OCI-LY3 (cell line): ENCODE results near the gene LAMTOR2.

ENCODE experiments used
- H2AFZ ChIP-seq: fragments of 200-600, 300-600 bp; shearing (Covaris generic); 2 replicates; pipeline ENCODE4 v1.6.0; 2014; ENCODE audit warnings: antibody characterized with exemption, low read depth, low read length
- H3K27ac ChIP-seq: fragments of 200-600, 300-600 bp; sonication (generic); 2 replicates; pipeline ENCODE4 v1.5.1; 2014; ENCODE audit warnings: mild to moderate bottlenecking, low read length, moderate library complexity, mixed read lengths
- H3K27me3 ChIP-seq: fragments of 200-600, 300-600 bp; sonication (generic); 2 replicates; pipeline ENCODE4 v1.6.1; 2014; ENCODE audit warnings: low read depth, low read length, mixed read lengths
- H3K36me3 ChIP-seq: fragments of 200-600, 300-600 bp; sonication (generic); replicated peaks from 2 replicates; pipeline ENCODE3; 2014; ENCODE audit warnings: low read depth, low read length, mixed read lengths
- H3K4me1 ChIP-seq: fragments of 300-600, 200-600 bp; sonication (generic); 2 replicates; pipeline ENCODE4 v1.6.1; 2014; ENCODE audit warnings: low read length, mixed read lengths
- H3K4me2 ChIP-seq: fragments of 200-600, 300-600 bp; sonication (generic); 2 replicates; pipeline ENCODE4 v1.6.1; 2014; ENCODE audit warnings: low read length, mixed read lengths
- H3K4me3 ChIP-seq: fragments of 300-600, 200-600 bp; sonication (generic); 2 replicates; pipeline ENCODE4 v1.5.1; 2014; ENCODE audit warnings: antibody characterized with exemption, mild to moderate bottlenecking, low read length, moderate library complexity
- H3K79me2 ChIP-seq: fragments of 300-600, 200-600 bp; shearing (Covaris generic); 2 replicates; pipeline ENCODE4 v1.6.1; 2014; ENCODE audit warnings: mild to moderate bottlenecking, low read length, mixed read lengths
- H3K9ac ChIP-seq: fragments of 300-600, 200-600 bp; shearing (Covaris generic); 2 replicates; pipeline ENCODE4 v1.6.0; 2014; ENCODE audit warnings: mild to moderate bottlenecking, low read length, moderate library complexity
- H3K9me3 ChIP-seq: fragments of 200-600, 300-600 bp; shearing (Covaris generic); 2 replicates; pipeline ENCODE4 v1.6.1; 2014; ENCODE audit warnings: low read length, mixed read lengths; ENCODE audit not compliant: insufficient read depth
- H4K20me1 ChIP-seq: fragments of 200-600, 300-600 bp; sonication (generic); 2 replicates; pipeline ENCODE4 v1.6.1; 2016; ENCODE audit warnings: low read length, mixed read lengths; ENCODE audit not compliant: insufficient read depth
- EZH2phosphoT487 ChIP-seq: fragments of 200-600 bp; shearing (Covaris generic); IDR thresholded peaks from 2 replicates; pipeline ENCODE4 v1.6.1; 2018; ENCODE audit warnings: antibody characterized with exemption, mixed run types, low read depth
- TF ChIP-seq, protein P1 (sequence below): fragments of 200-600, 300-600 bp; sonication (generic); IDR thresholded peaks from 2 replicates; pipeline ENCODE4 v1.5.1; 2014; ENCODE audit warnings: antibody characterized with exemption, low read length, low read depth

Gene LAMTOR2

DNA sequence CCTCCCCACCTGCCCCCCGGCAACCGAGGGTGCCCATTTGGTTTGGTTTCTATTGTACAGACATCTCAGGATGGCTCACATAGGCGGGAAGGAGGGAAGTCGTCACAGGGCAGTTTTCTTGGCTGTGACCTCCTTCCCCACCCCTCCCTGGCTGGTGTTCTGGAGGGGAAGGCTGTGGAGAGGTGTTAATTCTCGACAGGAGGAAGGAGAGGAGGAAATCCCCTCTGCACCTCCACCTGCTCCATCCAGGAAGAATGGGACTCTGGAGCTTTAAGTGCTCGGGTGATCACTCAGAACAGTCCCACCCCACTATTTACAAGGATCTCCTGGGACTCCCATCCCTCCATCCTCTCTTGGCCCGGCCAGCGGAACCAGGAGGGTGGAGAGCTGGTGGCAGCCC lies 20.1 kb downstream of the LAMTOR2 start:
- H3K9ac ChIP-seq, result no peak overlapping the region
- no peak for TF ChIP-seq EZH2phosphoT487
- TF ChIP-seq, protein P1, sequence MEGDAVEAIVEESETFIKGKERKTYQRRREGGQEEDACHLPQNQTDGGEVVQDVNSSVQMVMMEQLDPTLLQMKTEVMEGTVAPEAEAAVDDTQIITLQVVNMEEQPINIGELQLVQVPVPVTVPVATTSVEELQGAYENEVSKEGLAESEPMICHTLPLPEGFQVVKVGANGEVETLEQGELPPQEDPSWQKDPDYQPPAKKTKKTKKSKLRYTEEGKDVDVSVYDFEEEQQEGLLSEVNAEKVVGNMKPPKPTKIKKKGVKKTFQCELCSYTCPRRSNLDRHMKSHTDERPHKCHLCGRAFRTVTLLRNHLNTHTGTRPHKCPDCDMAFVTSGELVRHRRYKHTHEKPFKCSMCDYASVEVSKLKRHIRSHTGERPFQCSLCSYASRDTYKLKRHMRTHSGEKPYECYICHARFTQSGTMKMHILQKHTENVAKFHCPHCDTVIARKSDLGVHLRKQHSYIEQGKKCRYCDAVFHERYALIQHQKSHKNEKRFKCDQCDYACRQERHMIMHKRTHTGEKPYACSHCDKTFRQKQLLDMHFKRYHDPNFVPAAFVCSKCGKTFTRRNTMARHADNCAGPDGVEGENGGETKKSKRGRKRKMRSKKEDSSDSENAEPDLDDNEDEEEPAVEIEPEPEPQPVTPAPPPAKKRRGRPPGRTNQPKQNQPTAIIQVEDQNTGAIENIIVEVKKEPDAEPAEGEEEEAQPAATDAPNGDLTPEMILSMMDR, result no peak
- H4K20me1 ChIP-seq, result no peaks in the 10 kb centered on the region
- H3K9me3 ChIP-seq, result no peaks in the 10 kb centered on the region
- no peak overlapping the region for H3K4me2 ChIP-seq
- H3K79me2 ChIP-seq, result no peaks in the 10 kb centered on the region
- no peaks in the 10 kb centered on the region for H3K4me1 ChIP-seq
- no peak overlapping the region for H2AFZ ChIP-seq
- no peak overlapping the region for H3K4me3 ChIP-seq
- no peak overlapping the region for H3K27ac ChIP-seq
- no peaks in the 10 kb centered on the region for H3K27me3 ChIP-seq
- no peaks in the 10 kb centered on the region for H3K36me3 ChIP-seq

DNA sequence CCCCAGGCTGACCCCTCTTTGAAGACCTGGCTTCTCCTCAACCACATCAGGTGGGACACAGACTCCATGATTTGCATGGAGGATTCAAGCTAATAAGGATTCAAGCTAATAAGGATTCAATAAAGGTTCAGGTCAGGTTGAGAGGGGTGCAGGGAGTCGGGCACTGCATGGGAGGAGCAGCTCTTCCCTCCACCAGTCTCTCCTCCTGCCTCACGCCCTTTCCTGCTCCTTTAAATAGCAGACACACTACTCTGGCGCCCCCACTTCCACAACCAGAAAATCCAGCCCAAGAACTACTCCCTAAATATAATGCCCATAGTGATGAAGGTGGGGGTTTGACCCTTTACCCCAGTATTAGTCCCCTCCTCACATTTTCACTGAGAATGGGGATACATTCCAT lies 20.6 kb downstream of the LAMTOR2 start:
- no peak overlapping the region for H2AFZ ChIP-seq
- H3K4me2 ChIP-seq, result no peak overlapping the region
- H3K4me1 ChIP-seq, result no peaks in the 10 kb centered on the region
- H4K20me1 ChIP-seq, result no peaks in the 10 kb centered on the region
- no peaks in the 10 kb centered on the region for H3K79me2 ChIP-seq
- no peak for TF ChIP-seq EZH2phosphoT487
- TF ChIP-seq, protein P1, result no peak
- H3K9me3 ChIP-seq, result no peaks in the 10 kb centered on the region
- no peak overlapping the region for H3K27ac ChIP-seq
- no peaks in the 10 kb centered on the region for H3K27me3 ChIP-seq
- no peak overlapping the region for H3K4me3 ChIP-seq
- no peaks in the 10 kb centered on the region for H3K36me3 ChIP-seq
- H3K9ac ChIP-seq, result no peak overlapping the region

DNA sequence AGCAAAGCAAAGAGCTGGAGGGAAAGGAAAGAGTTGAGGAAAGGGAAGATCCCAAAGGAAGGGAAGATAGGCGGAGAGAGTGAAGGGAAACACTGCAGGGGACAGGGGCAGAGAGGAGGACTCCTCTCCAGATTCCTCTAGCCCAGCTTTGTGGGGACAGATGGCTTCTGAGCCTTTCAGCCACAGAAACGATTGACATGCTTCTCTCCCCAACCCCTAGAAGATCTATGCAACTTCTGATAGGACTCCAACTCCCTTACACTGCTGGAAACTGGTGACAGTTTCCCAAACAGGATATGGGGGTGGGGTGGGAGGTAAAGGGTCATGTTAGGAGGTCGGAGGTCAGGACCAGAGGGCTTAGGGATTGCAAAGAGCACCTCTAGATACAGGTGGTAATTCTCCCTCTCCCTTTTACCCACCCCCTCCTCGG lies 21.2 kb downstream of the LAMTOR2 start:
- H4K20me1 ChIP-seq, result no peaks in the 10 kb centered on the region
- H3K4me2 ChIP-seq, result no peak overlapping the region
- no peak for TF ChIP-seq EZH2phosphoT487
- H3K36me3 ChIP-seq, result no peaks in the 10 kb centered on the region
- H3K79me2 ChIP-seq, result no peaks in the 10 kb centered on the region
- H3K4me3 ChIP-seq, result no peak overlapping the region
- H3K27me3 ChIP-seq, result no peaks in the 10 kb centered on the region
- no peak overlapping the region for H3K27ac ChIP-seq
- H3K4me1 ChIP-seq, result no peaks in the 10 kb centered on the region
- no peak overlapping the region for H2AFZ ChIP-seq
- no peak overlapping the region for H3K9ac ChIP-seq
- no peaks in the 10 kb centered on the region for H3K9me3 ChIP-seq

DNA sequence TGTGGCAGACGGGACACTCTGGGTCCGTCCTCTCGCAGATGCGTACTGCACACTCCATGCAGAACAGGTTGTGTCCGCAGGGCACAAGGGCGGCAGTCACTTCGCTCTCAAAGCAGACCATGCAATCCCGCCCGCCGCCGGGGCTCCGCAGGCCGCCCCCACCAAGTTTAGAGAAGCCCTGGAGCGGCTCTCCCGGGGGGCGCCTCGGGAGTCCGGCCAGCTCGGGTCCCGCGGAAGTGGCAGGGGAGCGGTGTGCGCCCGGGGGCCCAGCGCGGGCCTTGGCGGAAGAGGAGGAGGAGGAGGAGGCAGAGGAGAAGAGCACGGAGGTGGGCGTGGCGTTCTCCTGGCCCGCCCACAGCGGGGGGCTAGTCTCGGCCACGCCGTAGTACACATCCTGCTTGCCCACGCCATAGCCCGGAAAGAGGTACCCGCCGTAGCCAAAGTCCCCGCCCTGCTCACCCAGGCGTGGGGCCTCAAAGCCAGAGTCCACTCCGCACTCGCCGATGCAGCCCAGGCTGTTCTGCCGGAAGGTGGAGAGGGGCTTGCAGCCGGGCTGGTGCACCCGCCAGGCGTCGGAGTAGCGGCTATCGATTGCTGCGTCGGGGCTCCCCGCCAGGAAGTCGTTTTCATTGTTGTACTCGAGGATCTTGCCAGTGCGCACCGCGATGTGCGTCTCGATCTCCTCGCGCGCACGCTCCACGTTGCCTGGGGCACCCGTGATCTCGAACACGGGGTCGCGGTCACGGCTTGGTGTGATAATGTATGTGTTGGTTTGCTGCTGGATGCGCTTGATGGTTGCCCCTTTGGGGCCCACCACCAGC lies 22.2 kb downstream of the LAMTOR2 start:
- peaks cover 6% of the 10 kb centered on the region; the same call in 1 of the 2 replicates for H3K4me1 ChIP-seq
- no peak overlapping the region for H3K4me3 ChIP-seq
- no peak overlapping the region for H3K27ac ChIP-seq
- H3K27me3 ChIP-seq, result no peaks in the 10 kb centered on the region
- H3K9ac ChIP-seq, result no peak overlapping the region
- no peaks in the 10 kb centered on the region for H3K36me3 ChIP-seq
- H4K20me1 ChIP-seq, result no peaks in the 10 kb centered on the region
- H3K4me2 ChIP-seq, result no peak overlapping the region
- H3K79me2 ChIP-seq, result no peaks in the 10 kb centered on the region
- no peak for TF ChIP-seq EZH2phosphoT487
- TF ChIP-seq, protein P1, result no peak
- no peak overlapping the region for H2AFZ ChIP-seq
- no peaks in the 10 kb centered on the region for H3K9me3 ChIP-seq
